Right renal cortex interstitium (tissue), 3 donors: Measurements from ENCODE around the gene AMY2B. TPM values are rescaled to one million over a fixed set of nuclear protein-coding genes. Genes with fewer than 3 reads are reported as not detected.
"Not testable (repeated sequence)": the region's sequence is repeated elsewhere in the genome, so short reads cannot be mapped to it uniquely, and the experiment has no call there.

ENCODE experiments used
- DNase-seq, 3 donors: peaks; one replicate each; pipeline ENCODE4 v3.0.0-alpha.2; 2013; ENCODE audit warnings: low read depth in 3 of 3, low spot score in 2 of 3
- polyA plus RNA-seq, 3 donors: library from polyadenylated mRNA; unstranded; fragments of 120-200 nt; gene quantifications; one replicate each; pipeline ENCODE4 v1.2.1, GENCODE V29; 2013; ENCODE audit not compliant: insufficient read length in 3 of 3

The AMY2B gene
- 10 to 100 TPM; 28.0 to 33.1 (median 28.9) TPM for polyA plus RNA-seq

DNA sequence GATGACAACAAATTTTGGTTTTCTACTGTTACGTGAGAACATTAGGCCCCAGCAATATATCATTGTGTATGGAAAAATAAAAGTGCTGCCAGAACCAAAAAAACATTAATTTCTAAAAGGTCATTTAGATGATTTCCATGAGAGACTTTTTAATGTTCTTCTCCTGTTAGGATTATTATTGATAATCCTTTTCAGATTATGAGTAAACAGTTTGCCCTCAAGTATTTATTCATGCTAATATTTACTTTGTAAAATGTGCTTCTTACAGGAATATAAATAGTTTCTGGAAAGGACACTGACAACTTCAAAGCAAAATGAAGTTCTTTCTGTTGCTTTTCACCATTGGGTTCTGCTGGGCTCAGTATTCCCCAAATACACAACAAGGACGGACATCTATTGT, at the start of gene AMY2B:
AMY2B (plus strand) TSS at position 301 of the 400 bp plus-strand sequence; CDS start at position 315, 14 bp downstream.
- DNase-seq: not testable (repeated sequence)

DNA sequence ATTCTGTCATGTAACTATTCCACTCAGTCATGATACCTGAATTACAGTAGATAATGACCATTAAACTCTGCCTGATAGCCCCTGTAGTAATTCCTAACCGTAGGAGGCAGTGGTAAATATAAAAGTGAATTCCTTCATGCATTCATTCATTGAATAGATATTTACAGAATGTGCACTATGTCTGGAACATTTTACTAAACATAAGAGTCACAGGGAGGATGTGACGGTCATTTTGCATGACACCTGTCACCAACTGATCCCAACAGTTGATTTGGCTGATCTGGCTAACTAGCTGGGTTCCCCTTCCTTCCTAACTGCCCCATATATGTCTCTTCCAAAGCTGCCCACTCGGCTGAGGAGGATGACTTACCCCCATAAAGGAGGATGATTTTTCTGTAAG, 48.0 kb upstream of the AMY2B start:
- DNase-seq: no peak

DNA sequence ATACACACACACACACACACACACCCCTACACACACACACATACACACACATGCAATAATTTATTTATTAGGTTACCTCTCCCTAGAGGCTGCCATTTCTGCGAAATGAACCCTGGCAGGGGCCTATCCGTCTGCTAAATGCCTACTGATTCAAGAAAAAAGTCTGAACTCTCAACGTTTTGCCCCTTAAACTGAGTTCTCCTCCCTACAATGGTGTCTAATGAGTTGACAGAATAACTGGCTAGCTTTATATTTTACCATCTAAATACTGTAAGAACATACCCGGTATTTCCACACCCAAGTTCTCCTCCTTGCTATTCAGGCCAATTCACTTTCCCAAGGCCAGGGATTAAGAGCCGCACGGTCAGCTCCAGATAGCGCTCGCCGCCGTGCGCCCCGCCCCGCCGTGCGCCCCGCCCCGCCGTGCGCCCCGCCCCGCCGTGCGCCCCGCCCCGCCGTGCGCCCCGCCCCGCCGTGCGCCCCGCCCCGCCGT, 46.2 kb upstream of the AMY2B start:
- peak in 1 of 3 donors; percentile 33 for DNase-seq

DNA sequence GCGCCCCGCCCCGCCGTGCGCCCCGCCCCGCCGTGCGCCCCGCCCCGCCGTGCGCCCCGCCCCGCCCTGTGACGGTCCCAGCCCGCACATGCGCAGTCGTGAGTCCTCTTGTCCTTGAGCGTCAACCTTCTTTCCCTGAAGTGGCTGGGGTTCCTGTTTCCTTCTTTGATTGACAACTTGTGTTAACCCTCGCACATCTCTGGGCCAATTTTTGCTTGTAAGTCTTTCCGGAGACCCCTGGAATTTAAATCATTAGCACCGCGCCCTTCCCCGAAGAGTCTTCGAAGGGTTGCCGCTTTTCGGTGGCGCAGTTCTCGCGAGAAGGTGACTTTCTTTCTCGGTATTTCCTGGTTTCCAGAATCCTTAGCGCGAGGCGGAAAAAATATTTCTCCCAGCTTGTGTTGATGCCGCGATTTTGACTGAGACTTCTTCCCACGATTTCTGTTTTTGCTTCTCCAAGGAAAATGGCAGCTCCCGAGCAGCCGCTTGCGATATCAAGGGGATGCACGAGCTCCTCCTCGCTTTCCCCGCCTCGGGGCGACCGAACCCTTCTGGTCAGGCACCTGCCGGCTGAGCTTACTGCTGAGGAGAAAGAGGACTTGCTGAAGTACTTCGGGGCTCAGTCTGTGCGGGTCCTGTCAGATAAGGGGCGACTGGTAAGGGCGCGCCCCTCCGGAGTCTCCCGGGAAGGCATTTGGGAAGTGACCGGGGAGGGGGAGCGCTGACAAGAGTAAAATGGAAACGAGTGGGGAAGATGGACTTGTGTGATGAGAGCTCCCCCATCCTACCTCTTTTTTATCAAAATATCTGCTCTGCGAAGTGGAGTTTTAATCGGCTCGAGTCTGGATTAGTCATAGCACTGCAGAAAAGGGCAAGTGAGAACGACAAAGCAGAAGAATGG, 45.5 kb upstream of the AMY2B start, which contains the start of gene RNPC3:
RNPC3 (plus strand) TSS at position 93 of the 901 bp plus-strand sequence; CDS start at position 465, 372 bp downstream.
- DNase-seq: peak; percentile 89 to 92 (median 90)

DNA sequence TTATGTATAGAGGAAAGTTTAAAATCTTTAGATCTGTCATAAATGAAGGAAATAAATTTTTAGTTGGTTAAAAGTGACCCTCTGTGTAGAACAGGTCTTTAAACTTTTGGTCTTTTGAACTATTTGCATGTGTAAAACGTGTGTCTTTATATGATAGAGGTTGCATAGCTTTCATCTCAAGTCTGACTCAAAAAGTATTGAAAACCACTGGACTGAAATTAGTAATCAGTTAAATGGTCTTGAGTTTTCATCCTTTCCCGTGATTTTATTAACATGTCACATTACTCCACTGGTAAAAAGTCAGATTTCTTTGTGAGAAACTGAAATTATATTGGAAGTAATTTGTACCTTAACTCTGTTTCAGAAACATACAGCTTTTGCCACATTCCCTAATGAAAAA, 44.1 kb upstream of the AMY2B start:
- no peak for DNase-seq

DNA sequence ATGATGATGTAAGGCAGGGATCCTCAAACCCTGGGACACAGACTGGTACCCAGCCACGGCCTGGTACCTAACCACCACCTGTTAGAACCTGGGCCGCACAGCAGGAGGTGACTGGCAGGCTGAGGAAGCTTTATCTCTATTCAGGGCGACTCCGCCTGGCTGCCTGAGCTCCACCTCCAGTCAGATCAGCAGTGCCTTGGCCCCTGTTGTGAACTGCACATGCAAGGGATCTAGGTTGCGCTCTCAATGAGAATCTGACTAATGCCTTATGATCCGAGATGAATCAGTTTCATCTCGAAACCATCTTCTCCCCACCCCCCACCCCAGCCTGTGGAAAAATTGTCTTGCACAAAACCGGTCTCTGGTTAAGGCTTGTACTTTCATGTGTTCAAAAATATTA, 41.6 kb upstream of the AMY2B start:
- DNase-seq: no peak

DNA sequence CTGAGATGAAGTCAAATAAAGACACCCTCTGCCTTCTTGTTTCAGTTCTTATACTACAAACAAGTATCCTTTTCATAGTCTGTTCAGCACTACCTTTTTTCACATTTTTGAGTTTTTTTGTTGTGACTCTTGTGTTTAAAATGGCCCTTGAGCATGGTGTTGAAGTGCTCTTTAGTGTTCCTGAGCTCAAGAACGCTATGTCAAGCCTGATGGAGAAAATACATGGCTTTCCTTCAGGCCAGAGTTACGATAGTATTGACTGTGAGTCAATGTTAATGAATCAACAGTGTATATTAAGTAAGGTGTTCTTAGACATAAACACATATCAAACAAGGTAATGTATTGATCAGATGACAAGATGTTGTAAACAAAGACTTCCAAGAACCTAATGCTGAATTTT, 33.2 kb upstream of the AMY2B start:
- DNase-seq: no peak

DNA sequence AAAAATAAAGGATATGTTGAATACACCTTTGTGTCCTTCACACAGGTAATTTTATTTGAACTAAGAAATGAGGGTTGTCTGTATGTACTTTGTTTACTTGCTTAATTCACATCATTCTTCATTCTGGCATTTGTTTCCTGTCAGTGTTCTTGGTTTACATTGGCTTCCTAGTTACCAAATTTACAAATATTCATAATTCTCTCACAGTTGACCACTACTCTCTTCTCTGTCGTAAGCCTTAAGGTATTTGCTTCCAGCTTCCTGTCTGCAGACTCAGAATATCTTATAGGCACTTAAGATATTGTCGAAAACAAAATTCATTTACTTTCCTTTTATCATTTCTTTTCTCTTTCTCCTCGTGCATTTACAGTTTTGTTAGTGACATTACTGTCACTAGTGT, 30.0 kb upstream of the AMY2B start:
- no peak for DNase-seq

DNA sequence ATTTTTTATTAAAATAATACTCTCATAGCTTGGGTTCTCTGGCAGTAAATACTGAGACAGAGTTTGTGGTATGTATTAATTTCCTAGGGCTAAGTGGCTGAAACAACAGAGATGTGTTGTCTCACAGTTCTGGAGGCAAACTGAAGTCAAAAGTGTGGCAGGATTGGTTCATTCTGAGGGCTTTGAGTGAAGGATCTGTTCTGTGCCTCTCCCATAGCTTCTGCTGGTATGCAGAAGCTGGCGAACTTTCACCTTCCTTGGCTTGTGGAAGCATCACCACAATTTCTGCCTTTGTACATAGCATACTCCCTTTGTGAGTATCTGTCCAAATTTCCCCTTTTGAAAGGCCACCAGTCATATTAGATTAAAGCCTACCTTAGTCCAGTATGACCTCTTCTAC, 24.9 kb upstream of the AMY2B start:
- no peak for DNase-seq

DNA sequence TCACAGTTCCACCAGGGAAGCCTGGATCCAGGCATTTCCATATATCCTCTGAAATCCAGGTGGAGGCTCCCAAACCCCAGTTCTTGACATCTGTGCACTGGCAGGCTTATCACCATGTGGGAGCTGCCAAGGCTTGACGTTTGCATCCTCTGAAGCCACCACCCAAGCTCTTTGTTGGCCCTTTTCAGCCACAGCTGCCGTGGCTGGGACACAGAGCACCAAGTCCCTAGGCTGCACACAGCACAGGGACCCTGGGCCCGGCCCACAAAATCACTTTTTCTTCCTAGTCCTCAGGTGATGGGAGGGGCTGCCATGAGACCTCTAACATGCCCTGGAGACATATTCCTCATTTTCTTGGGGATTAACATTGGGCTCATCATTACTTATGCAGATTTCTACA, 23.5 kb upstream of the AMY2B start:
- no peak for DNase-seq

DNA sequence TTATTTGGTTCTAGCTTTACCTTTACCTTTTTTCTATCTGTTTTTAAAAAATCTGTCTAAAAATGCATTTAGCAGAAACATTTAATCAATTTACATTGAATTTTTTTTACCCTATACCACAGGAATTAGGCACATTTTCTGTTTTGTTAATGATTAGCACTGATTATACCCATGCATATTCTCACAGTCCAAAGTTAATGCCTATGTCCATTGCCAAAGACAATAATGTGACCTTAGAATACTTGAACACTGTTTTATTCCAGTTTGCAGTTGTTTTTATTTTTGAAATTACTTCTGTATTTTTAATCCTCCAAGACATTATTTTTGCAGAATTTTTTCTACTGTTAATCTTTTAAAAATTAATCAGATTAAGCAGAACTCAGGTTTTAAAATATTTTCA, 11.0 kb upstream of the AMY2B start:
- no peak for DNase-seq

DNA sequence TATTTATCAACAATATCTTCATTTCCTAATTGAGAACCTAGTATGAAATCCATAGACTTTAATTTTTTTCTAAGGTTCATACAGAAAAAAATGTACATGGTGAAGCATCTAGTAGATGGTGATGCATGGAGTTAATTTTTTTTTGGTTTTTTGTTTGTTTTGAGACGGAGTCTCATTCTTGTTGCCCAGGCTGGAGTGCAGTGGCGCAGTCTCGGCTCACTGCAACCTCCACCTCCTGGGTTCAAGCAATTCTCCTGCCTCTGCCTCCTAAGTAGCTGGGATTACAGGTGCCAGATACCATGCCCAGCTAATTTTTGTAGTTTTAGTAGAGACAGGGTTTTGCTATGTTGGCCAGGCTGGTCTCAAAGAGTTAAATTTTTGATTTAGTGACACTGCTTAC, 10.3 kb upstream of the AMY2B start:
- DNase-seq: not testable (repeated sequence)

DNA sequence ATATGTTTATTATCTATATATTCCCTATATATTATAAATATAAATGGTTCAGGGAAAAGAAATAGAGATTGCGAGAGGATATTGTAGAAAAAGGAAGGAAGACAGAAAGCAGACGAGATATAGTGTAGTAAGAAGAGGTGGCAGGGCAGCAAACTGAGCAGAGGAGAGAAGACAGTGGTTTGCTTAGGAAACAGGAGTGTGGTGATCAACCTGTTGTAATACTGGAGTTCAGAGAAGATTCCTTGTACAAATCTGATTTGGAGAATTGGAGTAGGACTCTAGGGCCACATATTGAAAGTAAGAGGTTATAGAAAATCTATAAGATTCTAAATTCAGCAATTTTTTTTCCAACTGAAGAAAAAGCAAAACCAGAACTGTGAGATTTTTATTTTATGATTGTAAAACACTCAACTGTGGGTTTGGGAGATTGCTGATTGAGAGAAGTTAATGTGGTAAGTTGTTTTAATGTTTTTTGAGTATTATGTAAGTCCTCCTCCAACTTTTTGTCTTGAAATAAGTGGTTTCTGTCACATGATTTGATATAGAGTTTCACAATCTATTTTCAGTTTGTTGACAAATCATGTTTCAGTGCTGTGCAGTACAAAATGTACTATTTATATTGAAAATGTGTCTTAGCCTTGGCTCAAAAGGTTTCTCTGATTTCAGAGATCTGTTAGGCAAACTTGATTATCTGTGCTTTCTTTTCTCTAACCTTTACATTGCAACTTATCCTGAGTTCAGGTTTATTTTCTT, 9.6 kb upstream of the AMY2B start:
- no peak for DNase-seq

DNA sequence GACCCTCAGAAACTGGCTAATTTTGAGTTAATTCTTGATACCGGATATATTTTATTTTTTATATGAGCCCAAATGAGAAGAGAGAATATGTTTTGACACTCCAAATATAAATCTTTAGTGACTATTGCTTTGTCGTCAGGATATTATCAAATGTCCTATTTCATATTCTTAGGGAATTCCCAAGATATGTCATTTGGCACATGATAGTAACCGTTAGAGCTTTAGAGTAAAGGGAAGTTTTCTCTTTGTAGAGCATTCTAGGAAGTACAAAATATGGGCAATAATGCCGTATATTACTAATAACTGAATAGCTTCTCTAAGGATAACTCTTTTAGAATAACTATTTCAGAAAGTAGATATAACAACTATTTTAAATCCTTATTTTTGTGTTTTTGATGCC, 8.3 kb upstream of the AMY2B start:
- no peak for DNase-seq

DNA sequence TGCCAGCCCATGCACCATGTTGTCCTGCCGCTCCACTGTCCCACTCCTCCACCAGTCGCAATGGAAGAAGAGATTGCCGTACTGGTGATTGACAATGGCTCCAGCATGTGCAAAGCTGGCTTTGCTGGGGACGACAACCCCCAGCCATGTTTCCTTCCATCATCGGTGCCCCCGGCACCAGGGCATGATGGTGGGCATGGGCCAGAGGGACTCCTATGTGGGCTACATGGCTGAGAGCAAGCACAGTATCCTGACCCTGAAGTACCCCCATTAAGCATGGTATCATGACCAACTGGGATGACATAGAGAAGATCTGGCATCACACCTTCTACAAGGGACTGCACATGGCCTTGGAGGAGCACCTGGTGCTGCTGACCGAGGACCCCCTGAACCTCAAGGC, 1.9 kb upstream of the AMY2B start:
- DNase-seq: no peak

DNA sequence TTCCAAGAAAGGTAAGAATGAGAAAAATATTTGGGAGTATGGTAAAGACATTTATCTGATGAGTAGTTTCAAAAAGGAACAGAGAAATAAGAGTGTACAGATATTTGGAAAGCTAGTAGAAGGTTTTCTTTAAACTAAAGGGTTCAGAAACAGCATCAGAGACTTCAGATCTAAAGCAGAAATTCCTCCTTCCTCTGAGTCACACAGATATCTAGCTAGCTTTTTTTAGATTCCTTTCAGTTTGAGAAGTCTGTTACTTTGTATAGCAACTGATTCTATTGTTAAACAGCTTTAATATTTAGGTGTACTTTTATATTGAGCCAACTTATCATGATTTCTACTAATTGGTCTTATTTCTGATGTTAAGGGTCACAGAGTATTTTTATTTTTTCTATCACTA, 4.7 kb downstream of the AMY2B start:
- no peak for DNase-seq

DNA sequence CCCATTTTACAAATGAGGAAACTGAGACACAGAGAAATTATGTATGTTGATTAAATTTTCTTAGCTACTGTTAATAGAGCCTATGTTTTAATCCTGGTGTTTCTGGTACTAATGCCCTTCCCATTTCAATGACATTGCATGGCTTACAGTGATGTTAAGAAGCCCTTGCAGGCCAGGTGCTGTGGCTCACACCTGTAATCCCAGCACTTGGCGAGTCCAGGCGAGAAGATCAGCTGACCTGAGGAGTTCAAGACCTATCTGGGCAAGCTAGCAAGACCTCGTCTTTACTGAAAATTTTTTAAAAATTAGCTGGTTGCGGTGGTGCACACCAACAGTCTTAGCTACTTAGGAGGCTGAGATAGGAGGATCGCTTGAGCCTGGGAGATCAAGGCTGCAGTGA, 5.4 kb downstream of the AMY2B start:
- DNase-seq: not testable (repeated sequence)

DNA sequence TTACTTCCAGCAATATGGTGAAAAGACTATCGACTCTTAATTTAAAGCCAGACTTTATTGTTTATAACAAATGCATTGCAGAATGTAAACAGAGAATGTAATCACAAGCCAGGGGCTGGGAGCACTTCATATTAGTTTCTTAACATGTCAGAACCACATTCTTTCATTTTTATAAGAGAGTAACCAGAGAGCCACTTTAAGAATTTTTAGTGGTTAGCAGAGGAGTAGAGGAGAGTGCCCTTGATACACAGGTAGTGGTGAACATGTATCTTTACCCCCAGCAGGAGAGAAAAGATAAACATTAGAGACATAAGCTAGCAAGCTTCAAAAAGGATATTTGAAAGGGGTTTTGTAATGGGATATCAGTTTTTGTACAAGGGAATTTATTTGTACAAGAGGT, 11.1 kb downstream of the AMY2B start:
- DNase-seq: no peak

DNA sequence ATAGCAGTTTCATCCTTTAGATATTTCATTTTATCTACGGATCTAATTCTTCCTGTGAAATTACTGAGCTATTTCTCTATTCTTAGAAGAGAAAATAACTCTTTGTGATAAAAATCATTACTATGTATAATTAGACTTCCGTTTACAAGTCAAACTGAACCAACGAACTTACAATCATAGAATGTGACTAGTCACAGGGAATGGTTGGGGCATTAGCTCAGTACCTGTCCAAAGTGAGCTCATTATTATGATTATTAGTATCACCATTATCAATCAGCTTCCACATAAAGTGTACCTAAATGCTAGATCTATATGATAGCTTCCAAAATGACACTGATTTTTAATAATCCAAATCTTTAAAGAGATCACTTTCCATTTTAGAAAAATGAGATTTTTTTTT, 12.5 kb downstream of the AMY2B start:
- DNase-seq: no peak

DNA sequence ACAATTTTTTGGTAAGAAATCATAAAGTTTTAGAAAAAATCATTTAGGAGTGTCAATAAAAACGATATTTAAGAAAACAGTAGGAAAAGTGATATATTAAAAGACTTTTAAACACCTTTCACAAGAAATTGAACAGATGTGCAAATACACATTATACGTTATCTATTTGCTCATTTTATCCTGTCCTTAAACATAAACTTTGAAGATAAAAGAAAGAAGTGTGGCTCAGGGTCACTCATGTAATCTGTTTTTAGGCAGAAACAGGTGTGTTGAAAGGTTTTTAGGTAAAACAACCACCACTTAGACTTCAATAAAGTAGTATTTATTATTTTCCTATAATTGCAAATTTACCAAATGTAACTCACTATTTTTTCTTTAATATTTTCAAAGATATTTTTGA, 13.1 kb downstream of the AMY2B start:
- no peak for DNase-seq

DNA sequence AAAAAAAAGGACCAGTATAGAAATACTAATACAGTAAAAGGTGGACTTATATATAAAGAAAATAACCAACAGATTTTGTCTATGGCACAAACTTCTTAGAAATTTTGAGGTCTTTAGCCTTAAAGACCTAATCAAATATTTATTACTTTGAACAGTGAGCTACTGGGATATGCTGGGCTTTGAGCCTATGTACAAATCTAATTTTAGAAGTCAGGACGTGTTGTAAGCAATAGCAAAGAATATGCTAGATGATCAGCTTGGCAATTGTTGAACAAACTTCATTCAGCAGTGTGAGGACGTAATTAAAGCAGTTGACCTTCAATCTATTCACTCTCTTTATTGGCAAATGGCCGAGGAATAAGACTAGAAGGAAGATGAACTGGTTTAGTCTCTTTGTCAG, 31.4 kb downstream of the AMY2B start:
- DNase-seq: not testable (repeated sequence)

DNA sequence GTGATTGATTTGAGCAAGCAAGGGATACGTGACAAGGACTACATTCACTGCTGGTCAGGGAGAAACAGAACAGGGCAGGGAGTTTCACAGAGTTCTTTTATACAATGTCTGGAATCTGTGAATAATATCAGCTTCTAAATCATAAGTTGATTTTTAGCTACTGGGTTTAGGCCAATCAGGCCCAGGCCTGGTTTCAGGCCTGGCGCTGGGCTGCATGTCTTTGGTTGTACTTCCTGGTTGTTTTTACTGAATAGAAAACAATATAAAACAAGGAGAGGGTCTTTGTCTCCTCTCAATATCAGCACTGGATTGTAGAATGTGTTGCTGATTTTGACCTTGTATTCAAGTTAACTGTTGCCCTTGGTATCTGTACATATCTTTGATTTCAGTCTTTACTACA, 45.0 kb downstream of the AMY2B start:
- no peak for DNase-seq
